GM19193 (cell line): Measurements from ENCODE around the gene ACOT7.
A peak's percentile ranks its signal among the peaks of the same experiment; 100 is the strongest.

Experiments used
- POLR2A ChIP-seq: IDR thresholded peaks from 4 replicates; pipeline ENCODE4 v1.6.1; 2011; ENCODE audit not compliant: insufficient read depth, insufficient read length; ENCODE audit errors: extremely low read depth

ACOT7 gene

DNA sequence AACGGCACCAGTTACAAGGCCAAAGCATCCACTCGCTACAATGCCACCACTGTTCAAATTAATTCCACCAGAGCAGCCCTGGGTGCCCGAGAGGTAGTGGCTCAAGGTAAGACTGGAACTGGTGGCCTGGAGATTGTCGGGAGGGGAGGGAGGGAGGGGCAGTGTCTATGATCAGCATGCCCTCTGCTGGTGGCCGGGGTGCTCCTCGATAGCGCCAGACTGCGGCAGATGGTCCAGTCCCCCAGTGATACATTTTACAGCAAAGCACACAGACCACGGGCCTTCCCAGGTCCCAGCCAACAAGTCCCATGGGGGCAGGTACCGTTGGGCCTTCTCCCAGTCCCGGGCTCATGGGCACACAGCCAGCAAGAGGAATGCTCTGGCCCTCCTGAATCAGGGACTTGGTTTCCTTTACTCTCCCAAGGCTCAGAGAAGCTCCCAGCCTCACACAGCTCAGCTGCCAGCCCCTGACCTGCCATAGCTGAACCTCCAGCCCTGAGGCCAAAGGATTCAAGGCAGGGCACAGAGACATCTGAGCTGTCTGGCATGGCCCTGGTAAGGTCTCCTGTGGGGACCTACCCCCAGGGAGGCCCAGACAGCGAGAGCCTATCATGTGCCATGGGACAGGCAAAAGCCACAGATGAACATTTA is 15.3 kb downstream of the ACOT7 start:
- no peak for TF ChIP-seq POLR2A

DNA sequence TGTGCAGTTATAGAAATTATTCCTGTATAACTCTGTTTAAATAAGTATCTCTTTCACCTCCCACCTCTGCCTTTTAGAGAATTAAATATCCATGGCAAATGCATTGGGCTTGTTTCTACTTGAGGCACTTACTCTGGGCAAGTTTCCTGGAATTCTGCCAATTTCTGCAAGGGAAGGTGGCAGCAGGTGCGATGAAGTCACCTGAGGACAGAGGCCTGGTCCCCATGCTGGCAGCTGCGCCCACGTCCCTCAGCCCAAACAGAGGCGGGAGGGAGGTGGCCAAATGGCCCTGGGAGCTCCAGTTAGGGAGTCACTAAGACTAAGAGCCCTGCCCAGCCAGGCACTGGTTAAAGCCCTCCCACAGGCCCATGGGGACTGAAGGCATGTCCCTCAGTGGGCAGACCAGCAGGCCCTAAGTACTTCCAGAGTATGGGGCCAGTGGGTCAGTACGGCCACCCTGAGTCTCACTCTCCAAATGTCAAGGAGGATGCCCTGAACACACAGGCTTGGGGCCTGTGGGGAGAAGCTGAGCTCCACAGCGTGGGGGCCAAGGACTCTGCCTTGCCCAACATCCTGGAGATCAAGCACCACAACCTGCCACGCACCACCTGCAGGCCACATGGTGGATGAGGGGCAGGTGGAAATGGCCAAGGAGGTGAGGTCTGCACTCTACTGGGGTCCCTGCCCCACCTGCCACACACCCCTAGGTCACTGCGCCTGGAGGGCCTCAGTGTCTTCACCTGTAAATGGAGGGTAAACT is 19.4 kb downstream of the ACOT7 start:
- no peak for TF ChIP-seq POLR2A

DNA sequence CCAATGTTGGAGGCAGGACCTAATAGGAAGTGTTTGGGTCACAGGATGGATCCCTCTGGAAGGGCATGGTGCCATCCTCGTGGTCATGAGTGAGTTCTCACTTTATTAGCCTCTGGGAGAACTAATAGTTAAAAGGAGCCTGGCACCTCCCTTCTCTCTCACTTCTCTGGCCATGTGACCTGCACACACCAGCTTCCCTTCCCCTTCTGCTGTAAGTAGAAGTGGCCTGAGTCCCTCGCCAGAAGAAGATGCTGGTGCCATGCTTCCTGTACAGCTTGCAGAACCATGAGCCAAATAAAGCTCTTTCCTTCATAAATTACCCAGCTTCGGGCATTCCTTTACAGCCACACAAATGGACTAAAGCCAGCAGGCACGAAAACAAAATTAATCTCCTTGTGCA is 23.6 kb downstream of the ACOT7 start:
- TF ChIP-seq POLR2A, result no peak

DNA sequence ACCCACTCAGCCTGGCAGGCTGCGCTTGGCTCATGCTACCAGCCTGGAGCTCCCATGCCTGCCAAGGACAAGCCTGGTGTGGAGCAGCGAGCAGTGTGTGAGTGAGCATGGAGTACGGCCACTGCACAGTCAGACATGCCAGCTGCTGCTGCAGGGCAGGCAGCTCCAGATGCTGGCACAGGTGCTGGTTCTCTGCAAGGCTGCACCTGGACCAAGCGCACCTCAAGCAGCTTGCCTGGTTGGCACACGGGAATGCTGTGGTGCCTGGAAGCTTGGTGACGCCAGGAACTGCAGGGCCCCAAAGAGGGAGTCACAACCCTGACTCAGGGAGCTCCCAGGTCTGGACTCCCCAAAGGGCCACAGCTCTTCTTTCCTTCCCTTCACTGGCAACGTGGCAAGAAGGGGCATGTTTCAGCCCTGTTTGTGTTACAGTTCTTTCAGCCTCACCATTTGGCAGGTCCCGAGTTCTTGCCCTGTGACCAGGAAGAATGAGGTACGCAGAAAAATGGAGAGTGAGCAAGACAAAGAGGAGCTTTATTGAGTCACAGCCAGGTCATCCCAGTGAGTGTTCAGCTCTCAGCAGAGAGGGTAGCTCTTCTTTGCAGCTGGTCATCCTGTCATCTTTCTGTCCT is 26.1 kb downstream of the ACOT7 start:
- TF ChIP-seq POLR2A, result no peak

DNA sequence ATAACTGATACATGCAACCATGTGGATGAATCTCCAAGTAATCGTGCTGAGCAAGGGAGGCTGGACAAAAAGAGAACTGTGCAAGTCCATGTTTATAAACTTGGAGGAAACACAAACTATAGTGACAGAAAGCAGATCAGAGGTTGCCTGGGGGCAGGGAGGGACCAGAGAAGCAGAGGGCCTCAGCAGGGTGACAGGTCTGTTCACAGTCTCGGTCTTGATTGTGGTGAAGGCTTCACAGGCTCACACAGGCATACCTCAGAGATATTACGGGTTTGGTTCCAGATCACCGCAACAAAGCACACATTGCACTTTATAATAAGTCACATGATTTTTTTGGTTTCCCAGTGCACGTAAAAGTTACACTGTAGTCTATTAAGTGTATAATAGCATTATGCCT is 28.5 kb downstream of the ACOT7 start:
- TF ChIP-seq POLR2A, result no peak

DNA sequence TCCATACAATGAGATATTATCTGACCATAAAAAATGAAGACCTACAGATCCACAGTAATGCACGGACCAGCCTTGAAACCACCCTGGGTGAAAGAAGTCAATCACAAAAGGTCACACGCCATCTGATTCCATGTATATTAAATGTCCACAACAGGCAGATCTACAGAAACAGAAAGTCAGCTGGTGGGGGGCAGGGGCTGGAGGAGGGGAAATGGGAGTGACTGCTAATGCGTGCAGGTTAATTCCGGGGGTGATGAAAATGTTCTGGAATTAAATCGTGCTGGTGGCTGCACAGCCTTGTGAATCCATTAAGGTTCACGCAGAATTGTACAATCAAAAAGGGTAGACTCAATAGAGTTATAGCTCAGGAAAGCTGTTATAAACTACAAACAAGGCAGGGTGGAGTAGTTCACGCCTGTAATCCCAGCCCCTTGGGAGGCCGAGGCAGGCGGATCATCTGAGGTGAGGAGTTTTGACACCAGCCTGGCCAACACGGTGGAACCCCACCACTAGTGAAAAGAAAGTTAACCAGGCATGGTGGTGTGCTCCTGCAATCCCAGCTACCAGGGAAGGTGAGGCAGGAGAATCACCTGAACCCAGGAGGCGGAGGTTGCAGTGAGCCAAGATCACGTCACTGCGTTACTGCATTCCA is 32.3 kb downstream of the ACOT7 start:
- no peak for TF ChIP-seq POLR2A

DNA sequence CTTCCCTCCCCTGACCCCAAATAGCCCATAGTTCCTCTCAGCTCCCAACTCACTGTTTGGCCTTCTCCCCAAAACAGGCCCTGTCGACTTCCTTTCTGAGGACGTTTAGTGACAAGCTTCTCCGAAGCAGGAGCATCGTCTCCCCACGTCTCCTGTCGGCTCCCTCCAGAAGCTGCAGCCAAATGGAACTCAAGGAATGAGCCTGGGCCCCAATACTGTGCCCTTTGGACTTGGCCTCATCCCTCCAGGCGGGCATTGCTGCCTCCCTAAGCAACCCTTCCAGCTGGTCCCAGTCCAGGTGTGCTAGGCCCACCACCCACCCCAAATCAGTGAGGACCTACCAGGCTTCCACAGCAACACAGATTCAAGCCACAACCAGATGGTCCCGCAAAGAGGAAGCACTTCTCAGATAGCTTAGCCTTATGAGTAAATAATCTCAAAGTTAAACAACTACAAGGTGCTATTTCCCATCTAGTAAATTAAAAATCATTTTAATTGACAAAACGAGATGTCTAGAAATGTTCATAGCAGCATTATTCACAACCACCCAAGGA is 33.0 kb downstream of the ACOT7 start:
- no peak for TF ChIP-seq POLR2A

DNA sequence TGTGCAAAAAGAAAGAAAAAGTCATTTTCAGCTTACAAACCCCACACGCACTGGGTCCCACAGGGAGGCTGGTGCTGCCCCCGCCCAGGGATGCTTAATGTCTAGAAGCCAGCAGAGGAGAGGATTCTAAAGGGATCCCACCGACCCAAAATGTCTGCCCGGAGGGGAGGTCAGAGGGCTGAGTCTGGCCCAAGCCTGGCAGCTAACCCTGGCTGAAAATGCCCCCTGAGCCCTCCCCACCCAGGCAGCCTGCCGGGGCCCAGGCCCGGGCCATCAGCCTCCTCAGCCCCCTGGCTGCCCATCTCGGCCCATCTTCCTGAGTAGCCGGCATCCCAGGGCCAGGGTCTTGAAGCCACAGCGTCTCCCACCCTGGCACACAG is 33.5 kb downstream of the ACOT7 start:
- no peak for TF ChIP-seq POLR2A

DNA sequence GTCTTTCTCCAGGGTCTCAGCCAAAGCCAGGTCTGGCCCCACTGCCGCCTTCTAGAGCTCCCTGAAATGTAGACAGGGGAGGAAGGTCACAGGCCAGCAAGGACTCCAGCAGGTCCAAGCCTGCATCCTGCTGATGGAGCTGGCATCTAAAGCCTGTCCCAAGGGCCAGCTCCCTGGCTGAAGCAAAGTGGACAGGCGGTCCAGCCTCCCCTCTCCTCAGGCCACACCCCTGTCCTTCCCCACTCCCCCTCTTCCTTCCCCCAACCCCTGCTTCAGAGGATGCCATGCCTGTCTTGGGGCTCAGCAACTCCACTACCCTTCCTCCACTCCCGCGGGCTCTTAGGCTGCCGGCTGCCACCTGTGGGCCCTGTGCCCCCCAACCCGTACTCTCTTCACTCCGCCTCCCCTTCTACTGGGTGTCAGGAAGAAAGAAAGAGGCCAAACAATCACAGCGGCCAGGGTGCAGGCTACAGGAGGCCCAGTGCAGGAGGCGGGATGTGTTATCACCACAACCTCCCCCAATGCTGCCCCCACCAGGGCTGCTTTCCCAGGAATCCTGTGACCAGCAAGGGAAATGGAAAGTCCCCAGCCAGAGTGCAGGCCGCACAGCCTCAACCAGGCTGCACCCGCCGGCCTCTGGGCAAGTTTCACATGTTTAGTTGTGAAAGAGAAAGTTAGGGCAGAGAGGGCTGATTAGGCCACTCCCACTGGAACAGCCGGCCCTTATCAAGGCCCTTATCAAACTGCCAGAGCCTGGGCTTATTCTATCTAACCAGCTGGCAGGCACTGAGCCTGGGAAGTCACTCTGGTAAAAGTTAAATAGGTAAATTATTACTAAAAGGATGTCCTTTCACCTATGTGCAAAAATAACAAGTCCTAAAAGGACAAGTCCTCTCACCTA is 34.1 kb downstream of the ACOT7 start:
- TF ChIP-seq POLR2A, result peak; percentile 74

DNA sequence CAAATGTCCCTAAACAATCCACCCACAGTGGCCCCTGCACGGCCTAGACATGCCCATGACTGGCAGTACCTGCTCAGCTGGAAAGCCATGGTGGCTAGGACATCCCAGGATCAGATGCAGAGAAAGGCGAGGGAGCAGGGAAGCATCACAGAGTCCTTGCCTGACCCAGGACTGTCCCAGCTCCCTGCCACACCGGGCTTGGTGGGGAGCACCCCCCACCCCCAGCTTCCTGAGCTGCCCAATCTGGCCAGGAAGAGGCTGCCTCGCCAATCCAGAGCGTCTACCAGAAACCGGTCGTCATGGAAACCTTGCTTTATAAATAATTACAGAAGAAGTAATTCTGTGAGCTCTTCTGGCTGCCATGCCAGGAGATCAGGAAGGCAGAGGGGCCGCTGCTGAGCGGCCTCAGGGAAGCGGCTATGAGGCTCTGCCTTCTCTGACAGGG is 34.8 kb downstream of the ACOT7 start:
- no peak for TF ChIP-seq POLR2A

DNA sequence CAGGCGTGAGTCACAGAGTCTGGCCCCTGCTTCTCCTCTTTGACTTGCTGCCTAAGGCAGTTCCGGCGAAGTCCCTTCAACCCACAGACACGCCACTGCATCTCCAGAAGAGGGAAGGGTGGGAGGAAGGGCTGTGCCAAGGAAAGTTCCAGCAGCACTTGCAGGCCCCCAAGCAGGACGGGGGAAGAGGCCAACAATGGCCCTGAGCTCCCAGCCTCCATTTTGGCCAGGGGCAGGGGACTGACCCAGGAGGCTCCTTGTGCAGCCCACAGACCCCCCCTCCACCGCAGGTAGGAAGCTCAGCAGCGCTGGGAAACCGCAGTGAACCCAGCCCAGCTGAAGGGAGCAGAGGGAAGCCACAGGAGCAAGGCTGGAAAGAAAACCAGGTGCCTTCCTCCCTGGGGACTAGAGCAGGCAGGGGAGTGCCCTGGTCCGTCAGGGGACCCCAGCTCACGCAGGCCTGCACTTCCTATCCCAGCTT is 35.4 kb downstream of the ACOT7 start:
- TF ChIP-seq POLR2A, result no peak

DNA sequence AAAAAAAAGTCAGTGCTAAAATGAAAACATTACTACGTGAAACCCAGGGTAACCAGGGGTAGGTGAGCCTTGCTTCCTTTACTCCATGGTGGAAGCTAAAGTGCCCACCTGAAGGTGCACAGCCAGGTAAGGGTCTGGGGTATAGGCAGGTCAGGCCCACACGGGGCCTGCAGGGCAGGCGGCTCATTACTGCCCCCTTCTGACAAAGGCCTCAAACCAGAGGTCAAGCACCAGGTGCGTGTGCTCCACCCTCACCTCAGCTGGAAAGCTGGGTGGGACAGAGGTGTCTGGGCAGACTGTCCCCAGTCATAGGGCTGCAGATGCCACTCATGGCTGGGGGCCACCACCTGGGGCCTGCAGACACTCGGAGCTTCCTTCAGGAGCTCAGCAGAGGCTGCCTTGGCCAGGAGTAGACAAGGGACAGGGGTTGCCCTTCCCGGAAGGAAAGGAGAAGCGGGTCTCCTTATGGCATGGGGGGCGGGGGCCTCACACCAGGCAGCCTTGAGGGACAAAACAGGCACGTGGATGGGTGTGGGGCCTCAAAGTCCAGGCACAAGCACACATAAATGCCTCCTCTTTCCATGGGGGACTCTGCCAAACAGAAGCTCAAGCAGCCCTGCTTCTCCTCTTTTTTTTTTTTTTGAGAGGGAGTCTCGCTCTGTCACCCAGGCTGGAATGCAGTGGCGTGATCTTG is 36.2 kb downstream of the ACOT7 start:
- TF ChIP-seq POLR2A, result no peak

DNA sequence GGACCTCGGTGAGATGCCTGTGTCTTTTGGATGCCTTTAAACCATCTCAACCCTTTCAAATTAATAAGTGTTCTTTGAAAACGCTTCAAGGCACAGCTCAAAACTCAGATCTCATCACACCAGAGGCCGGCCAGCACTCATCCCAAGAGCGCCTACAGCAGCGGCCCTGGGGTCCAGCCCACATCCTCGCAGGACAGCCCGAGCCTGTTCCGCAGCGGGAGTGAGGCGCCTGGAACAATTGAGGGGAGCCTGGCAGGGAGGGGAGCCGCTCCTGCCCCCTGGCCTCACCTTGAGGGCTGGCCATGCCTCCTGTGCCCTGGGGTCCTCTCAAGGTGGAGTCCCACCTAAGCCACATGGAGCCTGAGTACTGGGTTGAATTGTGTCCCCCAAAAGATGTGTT is 37.9 kb downstream of the ACOT7 start:
- TF ChIP-seq POLR2A, result no peak

DNA sequence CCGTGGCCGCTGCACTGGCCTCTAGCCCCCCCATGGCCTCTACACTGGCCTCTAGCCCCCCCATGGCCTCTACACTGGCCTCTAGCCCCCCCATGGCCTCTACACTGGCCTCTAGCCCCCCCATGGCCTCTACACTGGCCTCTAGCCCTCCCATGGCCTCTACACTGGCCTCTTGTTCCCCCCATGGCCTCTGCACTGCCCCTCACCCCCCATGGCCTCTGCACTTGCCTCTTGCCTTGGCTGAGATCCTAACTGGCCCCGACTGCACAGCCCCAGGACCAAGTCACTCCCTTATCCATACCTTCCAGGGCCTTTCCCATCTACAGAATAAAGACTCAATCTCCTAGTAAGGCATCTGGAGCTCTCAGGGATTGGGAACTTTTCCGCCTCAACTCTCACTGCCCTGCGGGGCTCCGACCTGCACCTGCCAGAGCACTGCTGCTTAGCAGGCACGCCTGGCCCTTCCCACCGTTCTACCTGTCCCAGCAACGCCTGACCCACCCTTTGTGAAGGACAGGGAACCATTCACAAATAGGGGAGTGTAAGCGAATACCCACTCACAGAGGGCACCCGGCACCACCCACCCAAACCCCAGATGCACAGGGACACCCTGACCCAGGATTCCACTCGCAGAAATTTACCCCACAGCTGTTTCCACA is 38.8 kb downstream of the ACOT7 start:
- TF ChIP-seq POLR2A, result no peak
